ENCODE results near the gene EXOC3L2.
A peak's percentile ranks its signal among the peaks of the same experiment; 100 is the strongest.
"Not testable (repeated sequence)": the region's sequence is repeated elsewhere in the genome, so short reads cannot be mapped to it uniquely, and the experiment has no call there.

Gene EXOC3L2

GRCh38 chr19:45255611-45256157, 10.5 kb upstream of the EXOC3L2 start:
- DNase-seq (ENCODE audit: low read depth): no peak

- no peak for DNase-seq (ENCODE audit: low read depth)
These were observed 8.9 kb upstream of the EXOC3L2 start for GRCh38 chr19:45254044-45254531.

- DNase-seq (ENCODE audit: low read depth): no peak
These were observed 8.3 kb upstream of the EXOC3L2 start for GRCh38 chr19:45253396-45254027.

GRCh38 chr19:45251452-45252354, 6.5 kb upstream of the EXOC3L2 start:
- no peak for DNase-seq (ENCODE audit: low read depth)

- peak; percentile 47 for DNase-seq (ENCODE audit: low read depth)
These were observed 5.7 kb upstream of the EXOC3L2 start, which contains the start of gene MARK4 for GRCh38 chr19:45250832-45251451. Gene MARK4 (plus strand): TSS chr19:45251271. CDS start chr19:45251589, 318 bp downstream.

GRCh38 chr19:45250216-45250831, 5.1 kb upstream of the EXOC3L2 start:
- no peak for DNase-seq (ENCODE audit: low read depth)

GRCh38 chr19:45249261-45250033, 4.2 kb upstream of the EXOC3L2 start:
- no peak for DNase-seq (ENCODE audit: low read depth)

- DNase-seq (ENCODE audit: low read depth): no peak
These were observed 1.9 kb upstream of the EXOC3L2 start for GRCh38 chr19:45247136-45247535.

GRCh38 chr19:45245826-45246225, 619 bp upstream of the EXOC3L2 start:
- DNase-seq (ENCODE audit: low read depth): no peak

- DNase-seq (ENCODE audit: low read depth): no peak
These were observed 943 bp downstream of the EXOC3L2 start for GRCh38 chr19:45244133-45244794.

- no peak for DNase-seq (ENCODE audit: low read depth)
These were observed 2.0 kb downstream of the EXOC3L2 start for GRCh38 chr19:45243144-45243732.

- no peak for DNase-seq (ENCODE audit: low read depth)
These were observed 6.7 kb downstream of the EXOC3L2 start for GRCh38 chr19:45238556-45238955.

- DNase-seq (ENCODE audit: low read depth): no peak
These were observed 9.7 kb downstream of the EXOC3L2 start for GRCh38 chr19:45235485-45235884.

- DNase-seq (ENCODE audit: low read depth): no peak
These were observed 10.9 kb downstream of the EXOC3L2 start for GRCh38 chr19:45234089-45234869.

GRCh38 chr19:45231891-45232290, 13.3 kb downstream of the EXOC3L2 start:
- no peak for DNase-seq (ENCODE audit: low read depth)

- not testable (repeated sequence) for DNase-seq (ENCODE audit: low read depth)
These were observed 16.2 kb downstream of the EXOC3L2 start for GRCh38 chr19:45229056-45229455.

- DNase-seq (ENCODE audit: low read depth): no peak
These were observed 20.6 kb downstream of the EXOC3L2 start for GRCh38 chr19:45224645-45225044.

- DNase-seq (ENCODE audit: low read depth): no peak
These were observed 21.3 kb downstream of the EXOC3L2 start for GRCh38 chr19:45223879-45224278.

- DNase-seq (ENCODE audit: low read depth): no peak
These were observed 22.5 kb downstream of the EXOC3L2 start for GRCh38 chr19:45222724-45223123.

All from T-helper 22 cell (primary cell).